GM12872 (cell line): Measurements from ENCODE around the gene PRRC1.

Source experiments
- CTCF ChIP-seq: IDR thresholded peaks from 3 replicates; pipeline ENCODE4 v1.5.1; 2011; ENCODE audit warnings: low read depth, mild to moderate bottlenecking, low read length, moderate library complexity; ENCODE audit not compliant: insufficient read depth

Gene PRRC1

DNA sequence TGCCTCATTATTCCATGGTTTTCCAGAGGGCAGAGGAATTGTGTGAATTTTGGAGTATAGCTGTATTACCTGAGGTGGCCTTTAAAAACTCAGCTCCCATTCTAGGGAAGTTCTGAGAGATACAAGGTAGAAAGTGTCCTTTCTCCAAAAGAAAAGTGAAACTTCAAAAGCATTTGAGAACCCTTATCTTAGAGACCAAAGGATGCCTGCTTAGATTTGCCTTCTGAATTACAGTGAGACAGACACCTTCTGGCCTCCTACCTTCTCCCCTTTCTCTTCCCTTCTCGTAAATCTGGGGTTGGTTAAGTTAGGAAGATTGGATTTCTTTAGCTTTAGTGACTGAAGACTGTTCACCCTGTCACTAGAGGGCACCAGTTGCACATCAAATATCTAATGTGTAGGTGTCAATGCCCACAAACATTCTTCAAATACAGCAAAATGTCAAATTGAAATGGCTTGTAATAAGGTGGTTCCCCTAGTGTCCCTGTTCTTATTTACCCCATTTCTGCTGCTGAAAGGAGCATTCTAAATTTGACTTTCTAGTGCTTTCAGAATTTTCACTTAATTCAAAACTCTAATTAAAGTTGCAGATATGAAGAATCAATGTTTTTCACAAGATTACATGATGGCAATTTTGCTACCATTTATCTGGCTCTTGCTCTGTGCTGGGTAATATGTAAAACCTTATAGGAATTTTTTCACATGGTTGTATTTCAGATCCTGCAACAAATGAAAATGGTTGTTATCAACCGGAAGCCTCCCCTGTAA, 46.7 kb downstream of the PRRC1 start:
- TF ChIP-seq CTCF = peak; percentile 67

DNA sequence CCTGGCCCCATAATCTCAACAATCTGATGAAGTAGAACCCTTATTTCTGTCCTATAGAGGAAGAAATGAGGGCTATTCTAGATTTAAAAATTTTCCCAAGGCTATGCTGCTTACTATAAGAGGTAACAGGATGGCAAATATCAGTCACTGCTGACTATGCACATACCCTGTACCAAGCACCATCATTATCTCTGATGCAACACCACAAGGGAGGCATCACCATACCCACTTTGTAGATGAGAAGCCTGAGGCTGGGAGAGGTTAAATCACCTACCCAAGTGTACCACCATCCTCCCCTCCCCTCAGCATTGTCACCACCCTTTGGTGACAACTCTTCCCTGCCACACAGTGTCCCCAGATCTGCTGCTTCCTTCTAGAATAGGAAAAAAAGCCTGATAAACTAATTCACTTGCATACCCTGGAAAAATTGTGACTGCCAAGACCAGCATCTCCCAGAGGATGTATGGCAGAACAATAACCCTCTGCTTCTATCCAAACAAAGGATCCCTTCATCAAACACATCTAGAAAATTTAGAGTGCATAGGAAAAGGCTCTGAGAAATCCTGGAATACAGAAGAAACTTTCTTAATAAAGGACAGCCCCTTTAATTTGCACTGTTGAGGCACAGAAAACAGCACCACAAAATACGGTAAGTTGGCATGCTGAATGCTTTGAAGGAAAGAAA, 48.3 kb downstream of the PRRC1 start:
- no peak for TF ChIP-seq CTCF

GRCh38 chr5:127567026-127567768, 49.8 kb downstream of the PRRC1 start:
- no peak for TF ChIP-seq CTCF

- no peak for TF ChIP-seq CTCF
Observed at GRCh38 chr5:127568166-127568565, 50.7 kb downstream of the PRRC1 start.

- TF ChIP-seq CTCF = no peak
Observed at GRCh38 chr5:127571314-127572131, 54.1 kb downstream of the PRRC1 start.

DNA sequence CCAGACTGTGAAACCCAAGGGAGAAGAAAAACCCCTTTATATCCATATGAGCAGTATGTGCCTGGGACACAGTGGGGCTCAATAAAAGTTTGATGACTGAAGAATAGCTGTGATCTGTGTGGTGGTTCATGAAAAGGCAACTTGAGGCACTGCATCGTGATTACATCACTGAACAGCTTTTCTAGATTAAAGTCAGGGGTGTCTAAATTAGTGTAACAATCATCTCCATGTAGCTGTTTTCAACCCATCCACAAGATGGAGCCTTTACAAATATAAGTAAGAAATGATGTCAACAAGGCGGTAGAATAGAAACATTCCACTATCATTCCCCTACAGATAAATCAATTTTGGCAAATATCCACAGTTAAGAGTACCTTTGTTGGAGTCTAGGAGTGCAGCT, 55.5 kb downstream of the PRRC1 start:
- TF ChIP-seq CTCF = peak; percentile 42; the same call in 2 of the 3 replicates
